Non-pigmented ciliary epithelial cell (primary cell): ENCODE measurements around the gene LRPAP1.
"Not testable (repeated sequence)": the region's sequence is repeated elsewhere in the genome, so short reads cannot be mapped to it uniquely, and the experiment has no call there.

Experiments used
- DNase-seq: peaks from one replicate; pipeline ENCODE4 v3.0.0-alpha.2; 2010; ENCODE audit warnings: low read depth

The LRPAP1 gene

DNA sequence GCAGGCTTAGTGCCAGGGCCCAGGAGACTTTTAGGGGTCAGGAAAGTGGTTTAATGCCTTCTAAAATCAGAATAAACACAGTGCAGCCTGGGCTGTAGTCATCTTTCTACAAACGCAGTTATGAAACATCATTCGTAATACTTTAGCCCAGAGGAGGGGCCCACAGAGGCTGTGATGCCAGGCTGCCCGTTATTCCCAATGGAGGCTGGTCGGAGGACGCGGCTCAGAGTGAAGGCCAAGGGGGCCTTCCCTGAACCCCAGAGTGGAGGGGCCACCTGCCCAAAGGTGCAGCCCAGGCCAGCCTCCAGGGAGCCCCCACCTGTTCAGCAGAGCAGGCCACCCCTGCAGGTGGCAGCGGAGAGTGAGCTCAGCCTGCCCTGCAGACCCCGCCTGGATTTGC is 29.9 kb upstream of the LRPAP1 start:
- DNase-seq, result not testable (repeated sequence)

- not testable (repeated sequence) for DNase-seq
Measured at GRCh38 chr4:3560465-3560864, 28.2 kb upstream of the LRPAP1 start.

- DNase-seq, result not testable (repeated sequence)
Measured at GRCh38 chr4:3559381-3560290, 27.4 kb upstream of the LRPAP1 start.

GRCh38 chr4:3558514-3558836 is 26.3 kb upstream of the LRPAP1 start:
- DNase-seq, result not testable (repeated sequence)

GRCh38 chr4:3557676-3558513 is 25.7 kb upstream of the LRPAP1 start:
- DNase-seq, result not testable (repeated sequence)

GRCh38 chr4:3557088-3557492 is 24.9 kb upstream of the LRPAP1 start:
- not testable (repeated sequence) for DNase-seq

GRCh38 chr4:3556244-3556867 is 24.1 kb upstream of the LRPAP1 start:
- not testable (repeated sequence) for DNase-seq

DNA sequence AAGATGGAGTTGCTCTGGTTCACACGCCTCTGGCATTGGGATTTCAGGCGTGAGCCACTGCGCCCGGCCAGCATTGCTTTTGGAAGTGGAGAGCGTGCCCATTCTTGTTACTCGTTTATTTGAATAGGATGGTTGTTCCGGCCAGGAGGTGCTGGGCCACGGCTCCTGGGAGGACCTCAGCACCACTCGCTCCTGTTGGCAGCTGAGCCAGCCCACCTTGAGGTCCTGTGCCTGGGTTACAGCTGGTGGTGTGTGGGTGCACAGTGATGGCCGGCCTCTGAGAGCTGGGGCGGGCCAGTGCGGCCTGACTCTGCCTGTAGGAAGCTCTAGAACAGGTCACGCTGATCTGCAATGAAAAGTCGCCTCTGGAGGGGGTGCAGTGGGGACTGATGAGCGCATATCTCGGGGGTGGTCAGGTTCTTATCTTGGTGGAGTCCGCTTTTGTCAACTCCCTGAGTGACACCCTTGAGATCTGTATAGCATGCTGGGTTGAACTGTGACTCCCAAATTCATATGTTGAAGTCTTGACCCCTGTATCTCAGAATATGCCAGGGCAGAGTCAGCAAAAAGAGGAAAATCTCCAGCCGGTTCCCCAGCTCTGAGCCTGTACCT is 23.3 kb upstream of the LRPAP1 start:
- not testable (repeated sequence) for DNase-seq

- not testable (repeated sequence) for DNase-seq
Measured at GRCh38 chr4:3551366-3551765, 19.1 kb upstream of the LRPAP1 start.

DNA sequence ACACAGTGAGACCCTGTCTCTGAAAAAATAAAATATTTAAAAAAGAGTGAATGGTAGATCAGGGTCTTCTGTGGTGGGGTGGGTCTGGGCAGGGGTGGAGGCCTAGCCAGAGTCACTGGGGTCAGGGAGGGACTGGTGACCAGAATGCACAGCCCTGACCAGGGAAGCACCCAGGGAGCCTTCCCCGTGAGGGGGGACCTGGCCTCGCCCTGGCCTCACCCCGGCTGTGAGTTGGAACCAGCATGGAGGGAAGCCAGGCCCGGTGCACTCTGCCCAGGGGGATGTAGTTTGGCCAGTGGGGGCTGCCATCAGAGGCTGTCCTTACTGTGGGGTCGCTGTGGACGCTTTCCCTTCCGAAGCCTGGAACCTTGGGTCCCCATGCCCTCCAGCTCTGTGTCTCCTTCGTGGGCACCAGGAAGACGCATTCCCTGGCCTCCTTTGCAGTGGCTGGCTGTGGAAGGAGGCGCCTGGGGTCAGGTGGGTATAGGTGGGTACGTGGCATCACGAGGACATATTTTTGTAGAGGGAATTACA is 18.6 kb upstream of the LRPAP1 start:
- DNase-seq, result not testable (repeated sequence)

GRCh38 chr4:3550041-3550440 is 17.8 kb upstream of the LRPAP1 start:
- DNase-seq, result not testable (repeated sequence)

DNA sequence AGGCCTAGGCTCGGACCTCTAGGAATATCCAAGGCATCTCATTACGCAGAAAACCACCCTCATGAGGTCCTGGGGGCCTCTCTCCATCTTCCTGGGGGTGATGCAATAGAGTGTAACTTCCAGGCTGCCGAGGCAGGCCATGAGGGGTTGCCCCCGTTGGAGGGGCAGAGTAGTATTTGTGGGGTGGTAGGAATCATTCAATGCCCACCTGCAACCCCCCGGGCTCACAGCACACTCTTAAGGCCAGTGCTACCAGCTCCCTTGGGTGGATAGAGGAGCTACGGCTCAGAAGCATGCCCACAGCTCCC is 17.4 kb upstream of the LRPAP1 start:
- DNase-seq, result not testable (repeated sequence)

DNA sequence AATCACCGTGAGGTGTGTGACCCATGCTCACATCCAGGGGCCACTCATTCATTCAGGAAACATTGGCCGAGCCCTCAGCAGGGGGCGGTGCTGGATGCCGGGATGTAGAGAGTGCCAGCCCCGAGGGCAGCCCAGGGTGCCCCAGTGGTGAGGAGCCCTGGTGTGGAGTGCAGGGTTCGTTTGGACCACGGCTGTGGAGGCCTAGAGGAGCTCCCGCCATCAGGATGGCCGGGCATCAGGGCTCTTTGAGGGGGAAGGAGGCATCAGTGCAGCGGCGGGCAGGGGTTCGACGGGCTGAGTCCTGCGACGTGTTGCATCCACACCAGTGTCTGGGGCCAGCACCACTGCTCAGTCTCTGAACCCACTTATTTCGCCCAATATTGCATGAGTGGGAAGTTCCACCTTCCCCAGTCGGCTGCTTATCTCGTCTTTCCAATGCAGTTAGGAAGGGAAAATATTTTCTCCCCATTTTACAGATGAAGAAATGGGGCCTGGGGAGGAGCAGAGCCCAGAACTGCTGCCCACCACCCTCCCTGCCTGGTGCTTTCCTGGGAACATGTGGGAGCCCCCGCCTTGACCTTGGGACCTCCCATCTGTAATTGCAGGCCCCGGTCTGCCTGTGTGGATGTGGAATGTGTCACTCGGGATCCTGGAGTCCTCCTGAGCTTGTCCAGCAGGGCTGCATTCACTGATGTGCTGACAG is 16.9 kb upstream of the LRPAP1 start:
- not testable (repeated sequence) for DNase-seq

DNA sequence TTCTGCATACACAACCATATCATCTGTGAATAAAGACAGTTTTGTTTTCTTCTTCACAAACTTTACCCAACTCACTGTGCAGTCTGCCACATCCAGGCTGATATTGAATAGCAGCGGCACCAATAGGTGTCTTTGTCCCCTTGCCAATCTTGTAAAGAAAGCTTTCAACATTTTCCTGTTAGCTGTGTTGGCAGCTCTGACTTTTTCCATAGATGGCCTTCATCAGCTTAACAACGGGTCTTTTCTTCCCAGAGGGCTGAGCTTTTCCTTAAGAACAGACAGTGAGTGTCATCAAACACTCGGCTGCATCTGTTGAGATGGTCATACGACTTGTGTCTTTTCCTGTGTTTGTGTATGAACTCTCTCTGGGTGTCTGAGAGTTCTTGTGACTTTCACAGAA is 14.5 kb upstream of the LRPAP1 start:
- not testable (repeated sequence) for DNase-seq

DNA sequence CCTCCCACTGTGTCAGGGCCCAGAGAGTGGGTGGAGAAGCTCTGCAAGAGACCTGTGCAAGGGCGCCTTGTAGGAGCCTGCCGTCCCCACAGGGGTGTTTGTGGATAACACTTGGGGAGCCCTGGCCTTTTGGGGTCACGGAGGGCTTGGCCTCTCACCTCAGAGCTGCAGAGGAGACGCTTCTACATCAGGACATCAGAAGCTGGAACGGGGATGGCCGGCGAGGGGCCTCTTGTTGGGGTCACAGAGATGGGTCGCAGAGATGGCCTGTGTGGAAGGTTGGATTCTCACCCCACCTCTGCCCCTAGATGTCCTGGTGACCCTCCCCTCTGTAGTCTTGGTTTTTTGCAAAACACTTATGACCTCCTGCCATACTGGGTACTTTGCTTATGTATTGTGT is 13.1 kb upstream of the LRPAP1 start:
- DNase-seq, result not testable (repeated sequence)

DNA sequence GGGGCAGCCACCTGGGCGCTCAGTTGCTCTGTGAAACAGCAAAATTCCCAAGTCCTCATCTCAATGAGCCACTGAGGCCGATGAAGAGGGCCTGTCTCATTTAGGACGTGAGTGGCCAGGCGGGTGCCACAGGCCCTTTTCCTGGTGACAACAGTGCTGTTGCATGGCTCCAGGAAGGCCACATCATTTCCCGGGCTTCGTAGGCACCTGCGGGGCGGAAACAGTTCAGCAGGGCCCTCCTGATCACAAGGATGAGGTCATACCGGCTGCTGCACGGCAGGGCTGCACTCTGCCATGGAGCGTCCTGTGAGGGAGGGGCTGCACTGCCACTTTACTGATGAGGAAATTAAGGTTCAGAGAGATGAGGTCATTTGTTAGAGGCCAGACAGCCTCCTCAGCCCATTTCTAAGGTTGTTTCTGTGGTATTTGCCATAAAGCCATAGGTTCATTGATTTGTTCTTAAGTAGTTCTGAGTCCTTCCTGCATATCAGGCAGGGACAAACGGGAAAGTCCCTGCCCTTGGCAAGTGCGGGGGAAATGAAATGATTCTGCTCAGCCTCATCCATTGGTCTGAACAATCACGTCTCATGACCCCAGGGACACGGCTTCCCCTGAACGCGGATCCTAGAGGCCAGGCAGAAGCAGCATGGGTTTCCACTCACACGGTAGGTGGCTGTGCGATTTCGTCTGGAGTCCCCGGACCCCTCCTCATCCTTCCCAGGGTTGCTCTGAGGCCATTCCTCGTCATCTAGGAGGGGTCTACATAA is 12.2 kb upstream of the LRPAP1 start:
- DNase-seq, result not testable (repeated sequence)

DNA sequence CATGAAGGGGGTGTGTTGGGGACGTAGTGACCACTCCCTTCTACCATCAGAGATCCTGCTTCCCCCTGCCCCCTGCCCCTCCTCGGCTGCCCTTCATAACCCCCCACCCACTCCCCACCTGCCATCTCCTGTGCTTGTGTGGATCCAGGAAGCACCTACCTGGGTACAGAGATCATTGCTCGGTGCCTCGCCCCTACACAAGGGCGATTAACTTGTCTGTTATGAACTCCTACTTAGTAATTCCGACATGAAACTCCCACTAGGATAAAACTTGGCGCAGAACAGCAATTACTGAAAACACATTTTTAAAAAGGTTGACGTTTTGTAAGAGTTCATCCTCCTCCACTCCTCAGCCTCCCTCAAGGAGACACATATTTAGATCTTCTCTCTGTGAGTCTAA is 11.2 kb upstream of the LRPAP1 start:
- DNase-seq, result not testable (repeated sequence)

GRCh38 chr4:3538906-3539305 is 6.7 kb upstream of the LRPAP1 start:
- DNase-seq, result not testable (repeated sequence)

DNA sequence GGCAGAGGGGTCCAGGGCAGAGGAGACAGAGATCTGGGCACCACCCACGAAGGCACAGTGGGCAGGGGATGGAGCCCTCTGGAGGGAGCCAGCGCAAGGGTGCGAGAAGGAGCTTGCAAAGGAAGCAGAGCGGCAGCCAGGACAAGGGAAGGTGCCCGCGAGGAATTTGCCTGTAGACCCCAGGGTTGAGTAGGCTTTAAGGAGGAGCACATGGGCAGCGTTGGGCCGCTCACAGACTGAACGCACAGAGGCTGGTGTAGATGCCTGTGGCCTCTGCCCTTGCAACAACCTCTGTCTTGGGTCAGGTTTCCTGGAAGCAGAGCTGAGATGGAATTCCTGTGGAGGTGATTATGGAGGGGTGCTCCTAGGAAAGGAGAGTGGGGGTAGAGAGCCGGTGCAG is 3.6 kb upstream of the LRPAP1 start:
- not testable (repeated sequence) for DNase-seq

- no peak for DNase-seq
Measured at GRCh38 chr4:3533423-3533820, 1.2 kb upstream of the LRPAP1 start.
